ENCODE data around the gene LEMD2.

LEMD2 gene

DNA sequence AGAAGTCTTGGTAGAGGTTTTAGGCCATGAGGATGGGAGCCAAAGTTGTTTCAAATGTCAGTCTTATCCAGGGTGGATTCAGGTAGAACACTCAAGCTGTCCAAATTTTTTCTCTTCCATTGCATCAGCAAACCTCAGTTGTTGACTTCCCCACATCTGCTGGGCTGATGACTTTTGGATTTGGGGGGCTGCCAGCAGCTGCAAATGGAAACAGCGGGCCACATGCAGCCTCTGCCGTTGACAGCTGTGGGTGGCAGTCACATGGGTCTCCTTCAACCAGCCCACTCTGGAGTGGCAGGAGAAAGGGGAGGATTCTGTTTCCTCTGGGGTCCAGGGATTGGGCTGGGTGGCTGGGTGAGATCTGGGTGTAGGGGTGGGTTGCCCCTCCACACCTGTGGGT lies 20.7 kb upstream of the LEMD2 start:
- no peaks in the 10 kb centered on the region for H3K9me3 Mint-ChIP-seq
- ATAC-seq (no peak), DNase-seq (no peak)
- no peaks in the 10 kb centered on the region for H3K36me3 Mint-ChIP-seq (ENCODE audit: low read depth)
- H3K27ac Mint-ChIP-seq: no peak overlapping the region
- peaks cover 53% of the 10 kb centered on the region for H3K27me3 Mint-ChIP-seq
- peaks cover 10% of the 10 kb centered on the region for H3K4me1 Mint-ChIP-seq
- H3K4me3 Mint-ChIP-seq: no peak overlapping the region

- ATAC-seq: no peak
- Mint-ChIP-seq H3K27me3 (peaks cover 49% of the 10 kb centered on the region), H3K36me3 (ENCODE audit: low read depth) (no peaks in the 10 kb centered on the region), H3K4me1 (peaks cover 10% of the 10 kb centered on the region), H3K27ac (no peak overlapping the region), H3K4me3 (no peak overlapping the region), H3K9me3 (no peaks in the 10 kb centered on the region)
- DNase-seq: no peak
Observed at GRCh38 chr6:33808641-33809180, 19.8 kb upstream of the LEMD2 start.

DNA sequence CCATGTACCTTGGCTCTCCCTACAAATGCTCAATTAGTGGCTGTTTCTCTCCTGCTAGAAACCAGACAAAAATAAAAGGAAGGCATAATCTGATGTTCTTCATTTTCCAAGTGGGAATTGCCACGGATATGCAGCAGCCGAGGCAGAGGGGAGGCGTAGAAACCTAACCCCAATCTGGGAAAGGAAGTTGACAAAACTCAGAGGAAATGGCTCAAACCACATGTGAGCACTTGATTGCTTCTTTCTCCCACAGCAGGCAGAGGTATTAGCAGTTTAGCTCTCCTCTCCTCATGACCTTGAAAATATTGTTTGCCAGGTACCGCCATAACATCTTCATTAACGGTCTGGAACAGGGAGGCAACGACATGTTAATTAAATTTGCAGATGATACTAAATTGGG lies 18.7 kb upstream of the LEMD2 start:
- no peak overlapping the region for H3K27ac Mint-ChIP-seq
- H3K9me3 Mint-ChIP-seq: no peaks in the 10 kb centered on the region
- H3K4me3 Mint-ChIP-seq: no peak overlapping the region
- H3K36me3 Mint-ChIP-seq (ENCODE audit: low read depth): no peaks in the 10 kb centered on the region
- peaks cover 43% of the 10 kb centered on the region for H3K27me3 Mint-ChIP-seq
- no peak for ATAC-seq
- no peak for DNase-seq
- H3K4me1 Mint-ChIP-seq: peaks cover 10% of the 10 kb centered on the region

- no peaks in the 10 kb centered on the region for H3K9me3 Mint-ChIP-seq
- H3K4me3 Mint-ChIP-seq: no peak overlapping the region
- H3K27me3 Mint-ChIP-seq: peaks cover 39% of the 10 kb centered on the region
- ATAC-seq (no peak), DNase-seq (no peak)
- H3K36me3 Mint-ChIP-seq (ENCODE audit: low read depth): no peaks in the 10 kb centered on the region
- no peak overlapping the region for H3K27ac Mint-ChIP-seq
- peaks cover 10% of the 10 kb centered on the region for H3K4me1 Mint-ChIP-seq
Observed at GRCh38 chr6:33806841-33807240, 17.9 kb upstream of the LEMD2 start.

- ATAC-seq (no peak), DNase-seq (no peak)
- H3K9me3 Mint-ChIP-seq: no peaks in the 10 kb centered on the region
- no peaks in the 10 kb centered on the region for H3K36me3 Mint-ChIP-seq (ENCODE audit: low read depth)
- no peak within 1 kb of the TSS for H3K27ac Mint-ChIP-seq
- no peak within 1 kb of the TSS for H3K4me3 Mint-ChIP-seq
- peaks cover 23% of the 10 kb centered on the region for H3K27me3 Mint-ChIP-seq
- H3K4me1 Mint-ChIP-seq: peaks cover 11% of the 10 kb centered on the region
Observed at GRCh38 chr6:33803571-33804053, 14.7 kb upstream of the LEMD2 start, which contains the start of gene MLN. TSS of gene MLN (minus strand) at chr6:33804003. CDS start at chr6:33801163, 2,840 bp downstream.

- no peak overlapping the region for H3K27ac Mint-ChIP-seq
- peaks cover 2% of the 10 kb centered on the region for H3K4me1 Mint-ChIP-seq
- no peak for ATAC-seq
- peaks cover 16% of the 10 kb centered on the region for H3K27me3 Mint-ChIP-seq
- no peaks in the 10 kb centered on the region for H3K36me3 Mint-ChIP-seq (ENCODE audit: low read depth)
- DNase-seq: no peak
- no peak overlapping the region for H3K4me3 Mint-ChIP-seq
- H3K9me3 Mint-ChIP-seq: no peaks in the 10 kb centered on the region
Observed at GRCh38 chr6:33802186-33802958, 13.4 kb upstream of the LEMD2 start.

- H3K4me3 Mint-ChIP-seq: no peak overlapping the region
- no peaks in the 10 kb centered on the region for H3K36me3 Mint-ChIP-seq (ENCODE audit: low read depth)
- no peak overlapping the region for H3K27ac Mint-ChIP-seq
- no peaks in the 10 kb centered on the region for H3K9me3 Mint-ChIP-seq
- DNase-seq (no peak), ATAC-seq (no peak)
- peaks cover 13% of the 10 kb centered on the region for H3K27me3 Mint-ChIP-seq
- peaks cover 1% of the 10 kb centered on the region for H3K4me1 Mint-ChIP-seq
Observed at GRCh38 chr6:33801611-33802010, 12.7 kb upstream of the LEMD2 start.

DNA sequence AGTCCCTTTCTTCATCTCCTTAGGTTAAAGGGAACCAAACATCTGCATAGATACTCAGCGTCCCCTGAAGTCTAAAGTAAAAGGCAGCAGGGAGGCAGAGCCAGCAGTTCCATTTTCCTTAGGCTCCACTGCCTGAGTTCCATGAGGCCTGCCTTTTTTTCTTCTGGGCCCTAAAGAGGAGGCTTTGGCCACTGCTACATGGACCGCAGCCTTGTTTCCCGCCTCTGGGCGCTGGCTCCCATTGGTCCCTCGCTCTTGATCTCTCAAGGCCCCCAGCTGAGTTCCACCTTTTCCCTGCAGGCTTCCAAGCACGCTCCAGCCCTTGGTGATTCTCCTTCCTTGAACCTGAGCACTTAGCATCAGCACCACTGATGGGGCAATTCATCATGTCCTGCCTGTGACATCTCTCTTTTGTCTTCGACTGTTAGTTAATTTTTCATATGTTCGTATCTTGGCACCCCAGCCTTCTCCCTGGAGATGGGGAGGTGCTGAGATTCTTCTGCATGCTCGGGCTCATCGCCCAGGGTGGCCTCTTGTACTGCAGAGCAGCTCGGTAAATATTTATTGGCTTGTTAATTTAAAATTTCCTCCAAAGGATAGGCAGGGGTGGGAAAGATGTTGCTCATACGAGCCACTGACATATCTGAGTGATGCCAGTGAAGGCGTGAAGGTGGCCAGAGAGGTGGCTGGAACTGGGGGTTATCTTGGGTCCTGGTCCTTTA lies 11.5 kb upstream of the LEMD2 start:
- Mint-ChIP-seq H3K36me3 (ENCODE audit: low read depth) (no peaks in the 10 kb centered on the region), H3K4me1 (peaks cover 1% of the 10 kb centered on the region), H3K9me3 (no peaks in the 10 kb centered on the region), H3K27ac (no peak overlapping the region), H3K27me3 (peaks cover 10% of the 10 kb centered on the region), H3K4me3 (no peak overlapping the region)
- ATAC-seq: no peak
- no peak for DNase-seq

GRCh38 chr6:33799454-33800113 lies 10.7 kb upstream of the LEMD2 start:
- Mint-ChIP-seq H3K4me3 (no peak overlapping the region), H3K36me3 (ENCODE audit: low read depth) (no peaks in the 10 kb centered on the region), H3K4me1 (peaks cover 1% of the 10 kb centered on the region), H3K27me3 (peaks cover 10% of the 10 kb centered on the region), H3K27ac (no peak overlapping the region), H3K9me3 (no peaks in the 10 kb centered on the region)
- DNase-seq (no peak), ATAC-seq (no peak)

- no peak for DNase-seq
- Mint-ChIP-seq H3K4me3 (no peak overlapping the region), H3K36me3 (ENCODE audit: low read depth) (no peaks in the 10 kb centered on the region), H3K9me3 (no peaks in the 10 kb centered on the region), H3K27ac (no peak overlapping the region), H3K4me1 (peaks cover 1% of the 10 kb centered on the region), H3K27me3 (peaks cover 10% of the 10 kb centered on the region)
- no peak for ATAC-seq
Observed at GRCh38 chr6:33798343-33798848, 9.5 kb upstream of the LEMD2 start.

- no peaks in the 10 kb centered on the region for H3K36me3 Mint-ChIP-seq (ENCODE audit: low read depth)
- peaks cover 10% of the 10 kb centered on the region for H3K27me3 Mint-ChIP-seq
- peaks cover 1% of the 10 kb centered on the region for H3K4me1 Mint-ChIP-seq
- H3K27ac Mint-ChIP-seq: no peak overlapping the region
- H3K9me3 Mint-ChIP-seq: no peaks in the 10 kb centered on the region
- ATAC-seq (no peak), DNase-seq (no peak)
- no peak overlapping the region for H3K4me3 Mint-ChIP-seq
Observed at GRCh38 chr6:33797626-33798342, 8.9 kb upstream of the LEMD2 start.

DNA sequence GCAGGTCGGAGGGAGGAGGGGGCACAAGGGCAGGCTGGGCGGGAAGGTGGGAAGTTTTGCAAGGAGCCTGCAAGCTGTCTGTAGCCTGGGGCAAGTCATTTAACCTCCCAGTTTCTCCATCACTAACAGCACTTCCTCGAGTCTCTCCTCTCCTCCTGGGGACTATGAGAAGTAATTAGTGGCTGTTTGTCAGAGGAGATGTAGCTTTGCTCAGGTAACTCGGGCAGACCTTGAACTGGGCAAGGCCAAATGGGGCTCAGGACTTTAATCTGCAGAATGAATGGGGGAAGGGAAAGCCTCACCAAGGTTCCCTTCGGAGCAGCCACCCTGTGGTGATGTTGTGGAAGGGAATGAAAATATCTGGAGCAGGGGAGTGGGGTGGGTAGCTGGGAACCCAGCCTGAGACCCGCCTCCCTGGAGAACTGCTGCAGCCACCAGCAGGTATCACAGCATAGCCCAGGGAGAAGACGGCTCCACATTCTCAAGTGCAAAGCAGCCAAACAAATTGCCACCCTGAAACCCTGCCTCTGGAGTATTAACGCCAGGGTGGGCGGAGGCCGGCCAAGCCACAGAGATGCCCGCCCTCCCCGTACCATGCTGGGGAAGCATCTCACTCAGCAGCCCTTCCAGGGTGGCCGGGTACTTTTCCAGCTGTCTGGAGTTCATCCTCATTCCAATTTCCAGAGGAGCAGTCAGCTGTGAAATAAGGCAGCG lies 6.1 kb upstream of the LEMD2 start:
- no peaks in the 10 kb centered on the region for H3K9me3 Mint-ChIP-seq

DNA sequence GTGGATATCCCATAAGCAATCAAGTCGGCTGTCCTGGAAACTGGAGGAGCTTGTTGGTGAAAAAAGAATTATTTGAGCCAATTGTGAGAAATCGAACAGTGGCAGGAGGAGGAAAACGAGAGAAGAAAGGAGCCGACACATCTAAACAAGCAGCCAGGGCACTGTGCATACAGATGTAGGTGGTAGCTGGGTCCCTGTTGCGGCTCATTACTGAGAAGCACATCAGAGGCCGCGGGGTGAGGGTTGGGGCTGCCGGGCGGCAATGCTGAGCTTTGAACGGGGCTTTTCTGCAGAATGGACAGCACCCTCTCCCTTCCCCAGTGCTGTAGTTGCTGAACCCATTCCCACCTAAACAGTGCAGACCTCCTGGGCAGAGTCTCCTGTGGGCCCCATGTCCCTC lies 4.1 kb upstream of the LEMD2 start:
- no peak overlapping the region for H3K27ac Mint-ChIP-seq
- no peaks in the 10 kb centered on the region for H3K27me3 Mint-ChIP-seq
- no peaks in the 10 kb centered on the region for H3K9me3 Mint-ChIP-seq
- ATAC-seq: no peak
- H3K36me3 Mint-ChIP-seq (ENCODE audit: low read depth): peaks cover under 1% of the 10 kb centered on the region
- no peak overlapping the region for H3K4me3 Mint-ChIP-seq
- no peak for DNase-seq
- peaks cover 7% of the 10 kb centered on the region for H3K4me1 Mint-ChIP-seq

More for the DNA sequence above, 6.1 kb upstream of the LEMD2 start:
- no peak for ATAC-seq
- H3K27ac Mint-ChIP-seq: no peak overlapping the region
- H3K36me3 Mint-ChIP-seq (ENCODE audit: low read depth): no peaks in the 10 kb centered on the region
- H3K27me3 Mint-ChIP-seq: peaks cover 2% of the 10 kb centered on the region
- no peak for DNase-seq
- no peaks in the 10 kb centered on the region for H3K4me1 Mint-ChIP-seq
- H3K4me3 Mint-ChIP-seq: no peak overlapping the region

All from activated naive CD8-positive, alpha-beta T cell treated with anti-CD3 and anti-CD28 coated beads, Interleukin-2, amount 50 U/mL, for 24 hours (primary cell).